HEK293 (cell line): Measurements from ENCODE around the gene SEC24A.

Experiments
- CTCF ChIA-PET: fragments of 350-600 bp; formaldehyde crosslinking; extraction: SDS; loops from one replicate; lab custom pipeline; 2021; ENCODE audit warnings: antibody characterized with exemption; lab: Yijun Ruan, JAX
- POLR2A ChIA-PET: fragments of 300-600 bp; formaldehyde crosslinking; extraction: SDS; loops from one replicate; lab custom pipeline; 2020; ENCODE audit warnings: antibody characterized with exemption, inconsistent platforms; lab: Yijun Ruan, JAX
- H3K27ac ChIP-seq: fragments of 200-500 bp; sonication (Bioruptor generic); 2 replicates; pipeline ENCODE4 v1.5.1; 2014; ENCODE audit warnings: low read depth, low read length, control low read depth, inconsistent platforms; ENCODE audit errors: extremely low read depth
- H3K36me3 ChIP-seq, 2 experiments: fragments of 200-500 bp in 1 of 2; sonication (Bioruptor generic) in 1 of 2; 1 replicate in 1 of 2; 2 replicates in 1 of 2; pipeline ENCODE4 v1.5.1; 2014 to 2017; ENCODE audit warnings: inconsistent platforms in 2 of 2, low read length in 2 of 2; ENCODE audit not compliant: control insufficient read depth in 2 of 2, insufficient read depth in 1 of 2
- H3K4me1 ChIP-seq: fragments of 200-500 bp; sonication (Bioruptor generic); 2 replicates; pipeline ENCODE4 v1.5.1; 2014; ENCODE audit warnings: mild to moderate bottlenecking, low read length, inconsistent platforms; ENCODE audit not compliant: control insufficient read depth, insufficient read depth
- H3K4me3 ChIP-seq: 2 replicates; pipeline ENCODE4 v1.5.1; 2011; ENCODE audit warnings: low read depth, mild to moderate bottlenecking, control low read depth, low read length, moderate library complexity
- H3K9me3 ChIP-seq: fragments of 200-500 bp; sonication (Bioruptor generic); 2 replicates; pipeline ENCODE4 v1.5.1; 2014; ENCODE audit warnings: low read depth, low read length, inconsistent platforms; ENCODE audit not compliant: control insufficient read depth, insufficient read depth
- BCL11B ChIP-seq: fragments of 450-650 bp; formaldehyde crosslinking; IDR thresholded peaks from 2 replicates; pipeline ENCODE4 v1.5.1; 2016; ENCODE audit warnings: low read depth, missing biosample characterization, missing genetic modification characterization
- FEZF1 ChIP-seq: fragments of 450-650 bp; formaldehyde crosslinking; IDR thresholded peaks from 2 replicates; pipeline ENCODE4 v1.5.1; 2016; ENCODE audit warnings: missing biosample characterization, missing genetic modification characterization
- PATZ1 ChIP-seq: fragments of 450-650 bp; formaldehyde crosslinking; IDR thresholded peaks from 2 replicates; pipeline ENCODE4 v1.5.1; 2016; ENCODE audit warnings: missing biosample characterization, missing genetic modification characterization
- PRDM1 ChIP-seq: fragments of 450-650 bp; formaldehyde crosslinking; IDR thresholded peaks from 2 replicates; pipeline ENCODE4; 2016; ENCODE audit warnings: missing biosample characterization, missing genetic modification characterization
- SCRT2 ChIP-seq: fragments of 450-650 bp; formaldehyde crosslinking; IDR thresholded peaks from 2 replicates; pipeline ENCODE4 v1.5.1; 2016; ENCODE audit warnings: missing biosample characterization, missing genetic modification characterization
- ZEB2 ChIP-seq: fragments of 450-650 bp; formaldehyde crosslinking; IDR thresholded peaks from 2 replicates; pipeline ENCODE4 v1.5.1; 2016; ENCODE audit warnings: missing biosample characterization, missing genetic modification characterization
- ZIC2 ChIP-seq: fragments of 450-650 bp; formaldehyde crosslinking; IDR thresholded peaks from 2 replicates; pipeline ENCODE4 v1.5.1; 2016; ENCODE audit warnings: missing biosample characterization, missing genetic modification characterization
- ZNF10 ChIP-seq: fragments of 450-650 bp; formaldehyde crosslinking; IDR thresholded peaks from 2 replicates; pipeline ENCODE4 v1.5.1; 2017; ENCODE audit warnings: missing biosample characterization, missing genetic modification characterization
- ZNF214 ChIP-seq: fragments of 450-650 bp; formaldehyde crosslinking; IDR thresholded peaks from 2 replicates; pipeline ENCODE4 v1.5.1; 2017; ENCODE audit warnings: missing biosample characterization, mild to moderate bottlenecking, missing genetic modification characterization, borderline replicate concordance
- ZNF221 ChIP-seq: fragments of 450-650 bp; formaldehyde crosslinking; IDR thresholded peaks from 2 replicates; pipeline ENCODE4 v1.5.1; 2017; ENCODE audit warnings: missing biosample characterization, missing genetic modification characterization, borderline replicate concordance
- ZNF24 ChIP-seq: fragments of 450-650 bp; formaldehyde crosslinking; IDR thresholded peaks from 2 replicates; pipeline ENCODE4 v1.5.1; 2016; ENCODE audit warnings: missing biosample characterization, missing genetic modification characterization
- ZNF354C ChIP-seq: fragments of 450-650 bp; formaldehyde crosslinking; IDR thresholded peaks from 2 replicates; pipeline ENCODE4 v1.5.1; 2016; ENCODE audit warnings: missing biosample characterization, missing genetic modification characterization, low read depth, borderline replicate concordance
- ZNF37A ChIP-seq: fragments of 450-650 bp; IDR thresholded peaks from 2 replicates; pipeline ENCODE4 v1.5.1; 2018; ENCODE audit warnings: missing biosample characterization, missing genetic modification characterization
- ZNF623 ChIP-seq: fragments of 450-650 bp; formaldehyde crosslinking; IDR thresholded peaks from 2 replicates; pipeline ENCODE4 v1.5.1; 2016; ENCODE audit warnings: missing biosample characterization, missing genetic modification characterization
- ZNF670 ChIP-seq: fragments of 450-650 bp; formaldehyde crosslinking; IDR thresholded peaks from 2 replicates; pipeline ENCODE4 v1.5.1; 2016; ENCODE audit warnings: missing biosample characterization, missing genetic modification characterization, low read depth
- TF ChIP-seq, protein P1 (sequence below): fragments of 450-650 bp; formaldehyde crosslinking; IDR thresholded peaks from 2 replicates; pipeline ENCODE4 v1.5.1; 2016; ENCODE audit warnings: missing biosample characterization, missing genetic modification characterization
- TF ChIP-seq, protein P2 (sequence below): fragments of 450-650 bp; formaldehyde crosslinking; IDR thresholded peaks from 2 replicates; pipeline ENCODE4 v1.5.1; 2016; ENCODE audit warnings: missing biosample characterization, missing genetic modification characterization
- TF ChIP-seq, protein P3 (sequence below): fragments of 450-650 bp; formaldehyde crosslinking; IDR thresholded peaks from 2 replicates; pipeline ENCODE4 v1.5.1; 2016; ENCODE audit warnings: missing biosample characterization, missing genetic modification characterization
- TF ChIP-seq, protein P4 (sequence below): fragments of 450-650 bp; formaldehyde crosslinking; IDR thresholded peaks from 2 replicates; pipeline ENCODE4 v1.5.1; 2016; ENCODE audit warnings: missing biosample characterization, missing genetic modification characterization, low read depth

The SEC24A gene

GRCh38 chr5:134604908-134605307 lies 43.7 kb upstream of the SEC24A start:
- ChIA-PET CTCF (no interaction called here), POLR2A (no interaction called here)
- Histone ChIP-seq H3K4me3 (no peak overlapping the region), H3K27ac (no peak overlapping the region), H3K4me1 (no peaks in the 10 kb centered on the region), H3K9me3 (no peaks in the 10 kb centered on the region), H3K36me3 (peaks cover 39 to 67% of the 10 kb centered on the region in 2 experiments)
- TF ChIP-seq ZNF354C (tag by site-specific recombination) (no peak), ZNF670 (tag by site-specific recombination) (no peak), ZNF10 (no peak), PRDM1 (peak; percentile 52; the same call in 1 of the 2 replicates)

- ChIA-PET POLR2A (interaction anchor here (0.6 kb wide), 1 partner anchor 110 kb away, joined by 5 read pairs; no protein-coding TSS in a partner anchor), CTCF (interaction anchor here (1.2 to 1.4 kb wide), 2 partner anchors 25 to 28 kb away, joined by 3 to 4 read pairs; no protein-coding TSS in a partner anchor)
- no peak overlapping the region for H3K27ac ChIP-seq
- H3K36me3 ChIP-seq = peaks cover 53 to 78% of the 10 kb centered on the region in 2 experiments
- H3K4me3 ChIP-seq = no peak overlapping the region
- no peak for TF ChIP-seq ZIC2
- TF ChIP-seq ZNF37A (tag by site-specific recombination) = no peak
- H3K4me1 ChIP-seq = no peaks in the 10 kb centered on the region
- H3K9me3 ChIP-seq = no peaks in the 10 kb centered on the region
Measured at GRCh38 chr5:134606726-134607125, 41.9 kb upstream of the SEC24A start.

DNA sequence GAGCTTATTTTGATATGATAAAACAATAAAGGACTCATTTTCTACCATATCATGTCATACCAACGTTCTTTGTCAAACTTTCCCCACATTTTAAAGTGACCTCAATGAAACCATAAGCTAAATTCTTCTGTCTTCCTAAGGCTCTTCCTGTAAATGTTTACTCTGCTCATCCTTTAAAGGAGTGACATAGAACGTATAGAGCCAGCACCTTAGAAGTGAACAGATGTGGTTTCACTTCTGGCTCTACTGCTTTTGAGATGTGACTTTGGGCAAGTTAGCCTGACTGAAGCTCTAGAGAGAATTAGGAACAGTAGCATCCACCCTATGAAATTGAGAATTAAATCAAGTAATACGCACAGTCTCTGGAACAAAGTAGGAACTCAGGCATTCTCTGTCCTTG lies 40.0 kb upstream of the SEC24A start:
- ChIA-PET CTCF (interaction anchor here (0.5 to 2.1 kb wide), 3 partner anchors 16 to 1107 kb away, joined by 3 to 9 read pairs (median 4); no protein-coding TSS in a partner anchor), POLR2A (interaction anchor here (0.6 to 1.4 kb wide), 2 partner anchors 230 to 296 kb away, joined by 3 to 8 read pairs; no protein-coding TSS in a partner anchor)
- H3K36me3 ChIP-seq = peaks cover 57 to 75% of the 10 kb centered on the region in 2 experiments
- H3K9me3 ChIP-seq = no peaks in the 10 kb centered on the region
- H3K4me3 ChIP-seq = no peak overlapping the region
- H3K27ac ChIP-seq = no peak overlapping the region
- no peaks in the 10 kb centered on the region for H3K4me1 ChIP-seq
- TF ChIP-seq, protein P1, sequence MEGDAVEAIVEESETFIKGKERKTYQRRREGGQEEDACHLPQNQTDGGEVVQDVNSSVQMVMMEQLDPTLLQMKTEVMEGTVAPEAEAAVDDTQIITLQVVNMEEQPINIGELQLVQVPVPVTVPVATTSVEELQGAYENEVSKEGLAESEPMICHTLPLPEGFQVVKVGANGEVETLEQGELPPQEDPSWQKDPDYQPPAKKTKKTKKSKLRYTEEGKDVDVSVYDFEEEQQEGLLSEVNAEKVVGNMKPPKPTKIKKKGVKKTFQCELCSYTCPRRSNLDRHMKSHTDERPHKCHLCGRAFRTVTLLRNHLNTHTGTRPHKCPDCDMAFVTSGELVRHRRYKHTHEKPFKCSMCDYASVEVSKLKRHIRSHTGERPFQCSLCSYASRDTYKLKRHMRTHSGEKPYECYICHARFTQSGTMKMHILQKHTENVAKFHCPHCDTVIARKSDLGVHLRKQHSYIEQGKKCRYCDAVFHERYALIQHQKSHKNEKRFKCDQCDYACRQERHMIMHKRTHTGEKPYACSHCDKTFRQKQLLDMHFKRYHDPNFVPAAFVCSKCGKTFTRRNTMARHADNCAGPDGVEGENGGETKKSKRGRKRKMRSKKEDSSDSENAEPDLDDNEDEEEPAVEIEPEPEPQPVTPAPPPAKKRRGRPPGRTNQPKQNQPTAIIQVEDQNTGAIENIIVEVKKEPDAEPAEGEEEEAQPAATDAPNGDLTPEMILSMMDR (tag by site-specific recombination) = no peak
- TF ChIP-seq FEZF1 (tag by site-specific recombination) (no peak), ZEB2 (tag by site-specific recombination) (no peak), ZNF354C (tag by site-specific recombination) (no peak), SCRT2 (tag by site-specific recombination) (no peak), BCL11B (tag by site-specific recombination) (no peak), ZNF623 (tag by site-specific recombination) (no peak), ZNF221 (tag by site-specific recombination) (no peak), ZNF214 (no peak), PATZ1 (tag by site-specific recombination) (no peak), ZNF24 (tag by site-specific recombination) (no peak)
- TF ChIP-seq, protein P2, sequence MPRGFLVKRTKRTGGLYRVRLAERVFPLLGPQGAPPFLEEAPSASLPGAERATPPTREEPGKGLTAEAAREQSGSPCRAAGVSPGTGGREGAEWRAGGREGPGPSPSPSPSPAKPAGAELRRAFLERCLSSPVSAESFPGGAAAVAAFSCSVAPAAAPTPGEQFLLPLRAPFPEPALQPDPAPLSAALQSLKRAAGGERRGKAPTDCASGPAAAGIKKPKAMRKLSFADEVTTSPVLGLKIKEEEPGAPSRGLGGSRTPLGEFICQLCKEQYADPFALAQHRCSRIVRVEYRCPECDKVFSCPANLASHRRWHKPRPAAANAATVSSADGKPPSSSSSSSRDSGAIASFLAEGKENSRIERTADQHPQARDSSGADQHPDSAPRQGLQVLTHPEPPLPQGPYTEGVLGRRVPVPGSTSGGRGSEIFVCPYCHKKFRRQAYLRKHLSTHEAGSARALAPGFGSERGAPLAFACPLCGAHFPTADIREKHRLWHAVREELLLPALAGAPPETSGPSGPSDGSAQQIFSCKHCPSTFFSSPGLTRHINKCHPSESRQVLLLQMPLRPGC (tag by site-specific recombination) = no peak
- TF ChIP-seq, protein P3, sequence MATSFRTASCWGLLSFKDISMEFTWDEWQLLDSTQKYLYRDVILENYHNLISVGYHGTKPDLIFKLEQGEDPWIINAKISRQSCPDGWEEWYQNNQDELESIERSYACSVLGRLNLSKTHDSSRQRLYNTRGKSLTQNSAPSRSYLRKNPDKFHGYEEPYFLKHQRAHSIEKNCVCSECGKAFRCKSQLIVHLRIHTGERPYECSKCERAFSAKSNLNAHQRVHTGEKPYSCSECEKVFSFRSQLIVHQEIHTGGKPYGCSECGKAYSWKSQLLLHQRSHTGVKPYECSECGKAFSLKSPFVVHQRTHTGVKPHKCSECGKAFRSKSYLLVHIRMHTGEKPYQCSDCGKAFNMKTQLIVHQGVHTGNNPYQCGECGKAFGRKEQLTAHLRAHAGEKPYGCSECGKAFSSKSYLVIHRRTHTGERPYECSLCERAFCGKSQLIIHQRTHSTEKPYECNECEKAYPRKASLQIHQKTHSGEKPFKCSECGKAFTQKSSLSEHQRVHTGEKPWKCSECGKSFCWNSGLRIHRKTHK = no peak
- TF ChIP-seq, protein P4, sequence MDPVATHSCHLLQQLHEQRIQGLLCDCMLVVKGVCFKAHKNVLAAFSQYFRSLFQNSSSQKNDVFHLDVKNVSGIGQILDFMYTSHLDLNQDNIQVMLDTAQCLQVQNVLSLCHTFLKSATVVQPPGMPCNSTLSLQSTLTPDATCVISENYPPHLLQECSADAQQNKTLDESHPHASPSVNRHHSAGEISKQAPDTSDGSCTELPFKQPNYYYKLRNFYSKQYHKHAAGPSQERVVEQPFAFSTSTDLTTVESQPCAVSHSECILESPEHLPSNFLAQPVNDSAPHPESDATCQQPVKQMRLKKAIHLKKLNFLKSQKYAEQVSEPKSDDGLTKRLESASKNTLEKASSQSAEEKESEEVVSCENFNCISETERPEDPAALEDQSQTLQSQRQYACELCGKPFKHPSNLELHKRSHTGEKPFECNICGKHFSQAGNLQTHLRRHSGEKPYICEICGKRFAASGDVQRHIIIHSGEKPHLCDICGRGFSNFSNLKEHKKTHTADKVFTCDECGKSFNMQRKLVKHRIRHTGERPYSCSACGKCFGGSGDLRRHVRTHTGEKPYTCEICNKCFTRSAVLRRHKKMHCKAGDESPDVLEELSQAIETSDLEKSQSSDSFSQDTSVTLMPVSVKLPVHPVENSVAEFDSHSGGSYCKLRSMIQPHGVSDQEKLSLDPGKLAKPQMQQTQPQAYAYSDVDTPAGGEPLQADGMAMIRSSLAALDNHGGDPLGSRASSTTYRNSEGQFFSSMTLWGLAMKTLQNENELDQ (tag by site-specific recombination) = no peak
